H4 (cell line): Measurements from ENCODE around the gene SALL3. TPM values are rescaled to one million over a fixed set of nuclear protein-coding genes. Genes with fewer than 3 reads are reported as not detected.
"Not testable (repeated sequence)": the region's sequence is repeated elsewhere in the genome, so short reads cannot be mapped to it uniquely, and the experiment has no call there.

ENCODE experiments used
- DNase-seq: peaks from one replicate; pipeline ENCODE4 v3.0.0-alpha.2; 2015; ENCODE audit warnings: low spot score
- total RNA-seq: library from RNA; depleted of rRNA; stranded (reverse); fragments of >200 nt; shearing (Covaris generic); gene quantifications from 2 replicates; pipeline ENCODE4 v1.2.3, GENCODE V29; 2014; rRNA removed

The SALL3 gene
- 0.08 TPM in 1 of 2 replicates, not detected in the other for total RNA-seq

DNA sequence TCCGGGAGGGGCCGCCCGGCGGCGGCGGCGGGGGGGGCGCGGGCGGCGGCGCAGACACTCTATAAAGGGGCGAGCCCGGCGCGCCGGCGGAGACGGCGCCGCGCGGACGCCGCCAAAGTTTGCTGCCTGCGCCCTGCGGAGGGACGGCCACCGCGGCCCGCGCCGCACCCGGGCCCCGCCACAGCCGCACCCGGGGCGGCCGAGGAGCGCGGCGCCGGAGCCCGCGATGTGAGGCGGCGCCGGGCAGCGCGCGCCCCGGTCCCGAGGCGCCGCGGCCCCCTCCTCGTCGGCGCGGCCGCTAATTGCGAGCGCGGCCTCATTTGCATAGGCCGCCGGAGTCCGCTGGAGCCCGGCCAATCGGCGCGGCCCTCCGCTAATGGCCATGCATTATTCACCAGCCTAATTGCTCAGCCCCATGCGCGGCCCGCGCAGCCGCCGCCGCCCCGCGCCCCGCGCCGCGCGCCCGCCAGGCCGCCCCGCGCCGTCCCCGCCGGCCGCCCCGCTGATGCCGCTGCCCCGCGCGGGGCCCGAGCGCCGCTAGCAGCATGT is at the start of gene SALL3:
Gene SALL3 (plus strand): TSS at position 89 of the 549 bp plus-strand sequence. CDS start 457 bp downstream, at position 546.
- DNase-seq: no peak

DNA sequence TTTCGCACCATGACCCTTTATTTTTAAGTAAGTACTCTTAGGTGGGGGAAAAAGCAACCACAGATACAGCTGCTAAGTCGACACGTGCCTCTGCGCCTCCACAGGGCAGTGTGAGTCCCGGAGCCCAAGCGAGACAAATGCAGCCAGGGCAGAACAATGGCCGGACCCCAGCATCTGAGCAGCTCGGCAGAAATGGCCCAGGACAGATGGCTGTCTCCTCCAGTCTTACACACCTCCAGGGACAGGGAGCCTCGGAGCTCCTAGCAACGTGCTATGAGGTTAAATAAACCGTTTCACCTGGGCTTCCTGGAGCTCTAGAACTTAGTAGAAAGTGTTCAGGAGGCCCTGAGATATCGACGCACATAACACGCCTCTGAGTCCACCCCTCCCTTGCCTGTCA is 47.3 kb upstream of the SALL3 start:
- DNase-seq: no peak

DNA sequence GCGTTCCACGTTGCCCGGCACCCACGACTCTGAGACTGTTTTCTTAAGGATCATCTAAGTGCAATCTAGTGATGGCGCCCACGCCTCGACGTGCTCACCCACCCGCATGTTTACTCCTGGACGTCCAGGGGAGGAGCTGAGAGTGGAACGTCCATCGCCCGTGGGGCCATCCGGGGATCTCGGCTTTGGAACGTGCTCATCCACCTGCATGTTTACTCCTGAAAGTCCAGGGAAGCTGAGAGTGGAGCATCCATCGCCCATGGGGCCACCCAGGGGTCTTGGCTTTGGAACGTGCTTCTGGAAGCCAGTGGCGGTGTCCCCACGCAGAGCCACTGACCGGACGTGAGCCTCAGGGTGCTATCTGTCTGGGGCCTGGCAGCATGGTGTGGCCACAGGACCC is 45.6 kb upstream of the SALL3 start:
- no peak for DNase-seq

DNA sequence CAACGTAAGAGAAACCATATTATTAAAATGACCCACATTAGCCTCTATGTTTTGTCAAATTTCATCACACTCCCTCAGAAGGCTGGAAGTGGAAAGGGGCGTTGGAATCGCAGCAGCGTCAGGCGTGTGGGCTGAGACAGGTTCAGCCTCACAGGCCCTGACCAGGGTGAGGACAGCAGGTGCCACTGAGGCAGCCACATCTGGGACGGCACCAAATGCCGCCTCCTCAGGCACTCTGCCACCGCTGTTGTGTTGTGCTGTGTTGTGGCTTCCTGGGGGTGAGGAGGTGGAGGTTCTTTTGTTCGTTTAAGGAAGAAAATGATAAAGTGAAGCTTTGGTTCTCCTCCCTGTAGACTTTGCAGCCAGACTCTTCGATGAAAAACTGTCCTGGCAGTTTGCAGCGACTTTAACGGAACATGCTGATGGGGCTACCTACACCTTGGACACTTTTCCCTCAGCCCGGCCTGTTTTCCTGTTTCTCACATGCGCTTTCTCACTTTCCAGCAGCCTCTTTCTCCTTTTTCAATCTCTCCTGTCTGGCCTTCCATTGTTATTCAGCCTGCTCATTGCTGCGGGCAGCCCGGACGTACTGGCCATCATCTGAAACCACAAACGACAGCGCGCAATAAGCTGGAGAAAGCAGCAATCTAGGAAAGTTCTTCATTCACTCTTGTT is 44.9 kb upstream of the SALL3 start:
- DNase-seq: no peak

DNA sequence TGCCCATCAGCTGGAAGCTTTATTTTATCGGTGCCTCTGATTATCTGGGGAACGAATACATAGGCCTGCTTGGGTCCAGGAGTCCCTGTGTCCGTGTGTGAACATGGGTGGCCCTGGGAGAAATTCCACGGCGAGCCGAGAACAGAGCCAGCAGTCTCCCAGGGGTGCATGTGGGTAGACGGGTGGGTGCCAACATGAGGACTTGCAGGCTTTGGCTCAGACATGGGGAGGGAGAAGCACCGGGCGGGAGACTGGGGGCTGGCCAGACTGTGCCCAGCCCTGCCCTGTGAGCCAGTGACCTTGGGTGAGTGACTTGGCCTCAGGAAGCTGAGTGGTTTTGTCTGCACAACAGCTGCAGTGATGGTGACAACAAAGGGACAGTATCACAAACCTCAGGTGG is 44.2 kb upstream of the SALL3 start:
- DNase-seq: no peak

DNA sequence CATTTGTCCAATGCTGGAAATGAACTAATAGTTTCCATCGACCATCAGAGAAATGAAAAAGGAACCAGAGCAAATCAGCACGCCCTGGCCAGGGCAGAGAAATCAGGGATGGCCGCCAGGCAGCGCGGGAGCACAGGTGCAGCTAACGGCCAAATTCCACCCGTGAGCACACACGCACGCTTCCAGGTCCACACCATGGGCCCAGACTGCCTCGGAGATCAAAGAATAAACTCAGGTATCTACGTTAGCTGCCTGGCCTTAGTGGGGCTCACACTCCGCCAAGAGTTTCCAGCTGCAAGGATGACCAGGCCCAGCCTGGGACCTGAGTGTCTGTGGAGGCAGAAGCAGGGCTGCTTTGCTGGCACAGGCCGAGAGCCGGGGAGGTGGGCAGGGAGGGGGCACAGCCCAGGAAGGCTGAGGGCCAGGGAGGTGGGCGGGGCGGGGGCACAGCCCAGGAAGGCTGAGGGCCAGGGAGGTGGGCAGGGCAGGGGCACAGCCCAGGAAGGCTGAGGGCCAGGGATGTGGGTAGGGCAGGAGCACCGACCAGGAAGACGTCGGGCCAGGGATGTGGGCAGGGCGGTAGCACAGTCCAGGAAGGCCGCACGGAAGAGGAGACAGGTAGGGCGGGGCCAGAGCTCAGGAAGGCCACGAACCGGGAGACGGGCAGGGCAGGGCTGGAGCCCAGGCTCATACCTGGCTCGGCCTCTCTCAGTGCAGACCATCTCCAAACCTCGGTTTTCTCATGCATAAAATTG is 43.2 kb upstream of the SALL3 start:
- no peak for DNase-seq

DNA sequence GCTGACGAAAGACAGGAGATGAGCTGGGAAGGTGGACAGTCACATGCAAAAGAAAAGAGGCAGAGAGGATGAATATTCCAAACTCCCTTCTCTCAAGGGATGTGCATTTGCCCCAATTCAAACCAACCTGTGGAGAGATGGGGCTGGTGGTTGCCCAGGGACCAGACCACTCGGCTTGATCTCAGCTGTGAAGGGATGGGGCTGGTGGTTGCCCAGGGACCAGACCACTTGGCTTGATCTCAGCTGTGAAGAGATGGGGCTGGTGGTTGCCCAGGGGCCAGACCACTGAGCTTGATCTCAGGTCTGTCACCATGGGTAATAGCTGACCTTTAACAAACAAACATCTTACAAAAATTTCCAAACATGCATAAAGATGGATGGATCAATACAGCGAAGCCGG is 42.5 kb upstream of the SALL3 start:
- no peak for DNase-seq

DNA sequence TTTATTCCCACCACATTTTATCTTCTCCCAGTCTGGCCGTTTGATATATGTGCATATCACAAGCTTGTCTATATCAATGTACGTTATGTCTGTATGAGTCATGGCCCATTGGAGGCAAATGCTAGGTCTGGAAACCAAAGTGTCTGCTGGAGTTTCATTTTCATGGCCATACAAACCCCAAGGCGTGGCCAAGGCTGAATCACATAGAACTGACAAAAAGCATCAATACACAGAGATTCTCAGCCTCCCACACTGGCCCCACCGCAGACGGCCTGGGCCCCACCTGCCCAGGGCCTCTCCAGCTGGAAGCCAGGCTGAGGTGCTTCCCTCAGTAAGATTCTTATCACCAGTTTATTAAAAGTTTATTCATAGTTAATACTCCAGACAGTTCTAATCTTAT is 40.5 kb upstream of the SALL3 start:
- peak; percentile 57 for DNase-seq

DNA sequence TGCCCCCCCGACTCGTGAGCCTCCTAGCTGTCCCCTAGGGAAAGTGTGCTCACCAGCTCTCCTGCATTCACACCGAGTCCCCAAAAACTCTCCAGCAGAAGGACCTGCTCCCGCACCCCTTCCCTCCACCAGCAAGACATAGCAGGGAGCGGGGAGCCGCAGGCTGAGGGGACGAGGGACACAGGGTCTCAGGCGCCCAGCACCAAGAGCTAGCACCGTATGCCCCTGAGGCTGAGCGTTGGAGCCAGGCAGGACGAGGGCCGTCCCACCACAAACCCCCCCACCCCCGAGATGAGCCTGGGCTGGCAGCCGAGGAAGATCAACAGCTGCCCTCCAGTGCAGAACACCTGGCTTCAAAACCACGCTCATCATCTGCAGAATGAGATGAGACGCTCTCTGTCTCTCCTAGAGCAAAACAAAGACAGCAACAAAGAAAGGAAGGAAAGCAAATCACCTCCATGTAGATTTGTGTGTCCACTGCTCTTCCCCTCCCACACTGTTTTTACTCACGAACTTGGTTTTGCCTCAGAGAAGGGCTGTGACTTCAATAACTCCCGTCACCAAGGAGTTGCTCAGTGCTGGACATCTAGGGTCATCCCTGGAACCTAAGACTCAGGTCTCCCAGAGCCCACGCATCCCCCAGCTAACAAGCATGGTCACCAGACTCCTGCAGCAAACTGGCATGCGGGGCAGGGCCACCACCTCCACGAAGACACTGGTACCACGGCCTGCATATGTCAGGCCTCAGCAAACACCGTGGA is 39.7 kb upstream of the SALL3 start:
- no peak for DNase-seq

DNA sequence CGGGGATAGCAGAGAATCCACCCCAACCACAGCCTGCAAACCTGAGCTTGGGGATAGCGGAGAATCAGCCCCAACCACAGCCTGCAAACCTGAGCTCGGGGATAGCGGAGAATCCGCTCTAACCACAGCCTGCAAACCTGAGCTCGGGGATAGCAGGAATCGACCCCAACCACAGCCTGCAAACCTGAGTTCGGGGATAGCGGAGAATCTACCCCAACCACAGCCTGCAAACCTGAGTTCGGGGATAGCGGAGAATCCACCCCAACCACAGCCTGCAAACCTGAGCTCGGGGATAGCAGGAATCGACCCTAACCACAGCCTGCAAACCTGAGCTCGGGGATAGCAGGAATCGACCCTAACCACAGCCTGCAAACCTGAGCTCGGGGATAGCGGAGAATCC is 37.4 kb upstream of the SALL3 start:
- not testable (repeated sequence) for DNase-seq

DNA sequence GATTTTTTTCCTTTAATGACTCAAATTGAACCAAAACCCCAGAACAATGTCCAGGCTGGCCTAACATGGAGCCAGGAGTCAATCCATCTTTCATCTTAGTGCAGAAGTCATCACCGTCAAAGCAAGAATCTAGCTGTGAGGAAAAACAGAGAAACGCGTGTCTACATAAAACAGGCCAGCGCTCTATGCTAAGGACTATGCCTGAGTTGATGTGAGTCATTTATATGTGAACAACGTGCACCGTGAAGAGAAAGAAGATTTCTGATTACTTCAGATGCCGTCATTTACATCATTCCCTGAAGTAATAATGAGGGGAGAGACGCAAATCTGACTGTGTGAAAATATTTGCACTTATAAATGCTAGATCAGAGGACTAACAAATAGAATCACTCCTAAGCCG is 34.0 kb upstream of the SALL3 start:
- DNase-seq: no peak

DNA sequence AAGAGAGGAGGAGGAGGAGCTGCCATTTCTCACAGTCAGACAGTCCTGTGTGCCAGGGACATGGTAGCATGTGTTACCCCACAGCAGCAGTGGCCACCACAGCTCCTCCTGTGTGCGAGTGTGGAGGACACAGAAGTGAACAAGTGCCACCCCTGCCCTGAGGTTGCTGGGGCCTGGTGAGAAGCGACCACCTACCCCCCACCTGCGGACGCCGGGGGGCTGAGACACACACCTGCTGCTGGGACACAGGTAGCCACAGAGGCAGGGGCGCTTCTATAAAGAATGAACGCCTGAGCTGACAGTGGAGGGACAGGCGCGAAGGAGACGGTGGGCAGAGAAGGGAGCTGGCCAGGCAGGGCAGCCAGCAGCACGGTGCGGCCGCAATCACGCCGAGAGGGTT is 32.3 kb upstream of the SALL3 start:
- DNase-seq: no peak

DNA sequence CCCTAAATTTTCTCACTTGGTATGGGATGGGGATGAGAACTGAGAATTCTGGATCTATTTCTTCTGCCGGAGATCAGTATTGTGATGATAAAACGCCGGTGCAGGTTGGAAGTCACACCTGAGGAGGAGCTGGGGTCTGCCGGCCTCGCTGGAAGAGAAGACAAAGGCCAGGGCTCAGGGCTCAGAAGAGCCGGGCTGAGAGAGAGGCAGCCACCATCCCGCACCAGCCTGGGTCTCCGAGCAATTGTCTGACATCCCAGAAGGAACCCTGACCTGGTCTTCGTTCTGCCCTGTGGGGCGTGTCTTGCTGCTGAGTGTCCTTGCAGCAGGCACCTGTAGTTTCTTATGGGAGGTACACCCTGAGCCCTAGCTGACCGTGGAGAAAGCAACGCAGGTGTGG is 31.4 kb upstream of the SALL3 start:
- no peak for DNase-seq

DNA sequence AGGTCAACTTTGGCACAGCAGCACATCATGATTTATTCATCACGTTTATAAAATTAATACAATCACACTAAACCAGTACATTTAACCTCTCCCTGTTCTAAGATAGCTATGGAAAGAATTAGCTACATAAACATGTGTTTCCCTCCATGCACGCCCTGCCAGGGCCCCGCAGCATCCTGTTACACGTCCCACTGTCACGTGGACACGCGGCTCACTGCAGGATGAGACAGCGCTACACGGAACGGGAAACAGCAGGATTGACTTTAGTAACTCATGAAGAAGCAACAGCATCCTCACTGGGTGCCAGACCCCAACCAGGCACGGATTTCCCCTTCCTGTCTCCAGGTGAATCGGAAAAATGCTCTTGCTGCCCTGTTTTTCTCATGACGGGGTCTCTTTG is 30.9 kb upstream of the SALL3 start:
- DNase-seq: no peak

DNA sequence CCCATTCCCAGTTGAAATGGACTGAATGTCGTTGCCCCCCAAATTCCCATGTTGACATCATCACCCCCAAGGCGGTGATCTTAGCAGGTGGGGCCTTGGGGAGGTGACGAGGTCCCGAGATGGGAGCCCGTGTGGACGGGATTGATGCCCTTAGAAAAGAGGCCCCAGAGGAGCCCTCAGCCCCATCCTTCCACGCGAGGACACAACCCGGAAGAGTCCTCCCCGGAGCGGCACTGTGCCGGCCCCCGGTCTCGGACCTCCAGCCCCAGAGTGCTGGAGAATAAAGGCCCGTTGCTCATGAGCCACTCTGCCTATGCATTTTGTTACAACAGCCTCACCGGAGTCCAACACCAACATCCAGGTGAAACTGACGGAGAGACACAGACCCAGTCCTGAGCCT is 30.4 kb upstream of the SALL3 start:
- DNase-seq: no peak

DNA sequence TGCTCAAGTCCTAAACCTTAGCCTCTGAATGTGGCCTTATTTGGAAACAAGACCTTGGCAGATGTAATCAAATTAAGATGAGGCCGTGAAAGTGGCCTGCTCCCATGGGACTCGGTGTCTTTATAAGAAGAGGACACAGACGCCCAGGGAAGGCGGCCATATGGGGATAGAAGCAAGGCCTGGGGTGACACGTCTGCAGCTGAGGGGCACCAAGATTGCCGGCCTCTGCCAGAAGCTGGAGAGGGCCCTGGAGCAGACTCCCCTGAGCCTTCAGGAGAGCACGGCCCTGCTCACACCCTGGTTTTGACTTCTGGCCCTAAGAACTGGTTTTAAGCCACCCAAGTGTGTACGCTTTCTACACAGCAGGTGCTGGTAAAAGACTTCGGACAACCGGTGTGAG is 29.2 kb upstream of the SALL3 start:
- no peak for DNase-seq

DNA sequence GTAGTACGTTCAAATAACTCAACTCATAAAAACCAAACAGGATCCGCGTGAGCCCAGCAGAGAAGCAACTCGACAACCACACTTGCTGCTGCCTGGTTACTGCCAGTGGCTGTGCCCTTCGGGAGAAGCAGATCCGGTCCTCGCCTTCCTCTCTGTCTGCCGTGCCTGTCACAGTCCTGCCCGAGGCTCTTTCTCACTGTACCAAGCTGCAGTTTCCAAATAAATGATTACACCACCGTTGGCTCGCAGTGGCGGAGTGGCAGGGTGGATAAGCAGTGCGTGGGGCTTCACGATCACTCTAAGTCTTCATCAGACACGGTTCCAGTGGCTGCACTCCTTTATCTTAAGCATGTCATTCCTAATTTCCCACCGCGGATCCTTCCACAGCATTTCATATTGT is 26.1 kb upstream of the SALL3 start:
- DNase-seq: no peak

DNA sequence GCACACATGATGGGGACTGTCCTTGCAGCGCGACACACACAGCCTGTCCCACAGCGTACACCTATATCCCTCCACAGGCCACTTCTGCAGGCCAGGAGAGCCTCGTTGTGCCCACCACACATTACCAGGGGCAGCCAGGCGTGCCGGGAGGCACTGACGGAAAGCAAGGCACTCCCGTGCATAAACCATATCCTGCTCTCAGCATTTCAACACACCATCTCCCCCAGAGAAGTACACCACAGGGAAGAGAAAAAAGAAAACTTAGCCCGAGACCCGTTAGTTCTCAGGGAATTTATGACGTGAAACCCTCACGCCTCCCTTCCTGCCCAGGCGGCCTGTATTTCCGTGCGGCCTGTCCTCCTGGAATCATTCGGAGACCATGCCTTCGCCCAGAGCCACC is 24.6 kb upstream of the SALL3 start:
- DNase-seq: no peak

DNA sequence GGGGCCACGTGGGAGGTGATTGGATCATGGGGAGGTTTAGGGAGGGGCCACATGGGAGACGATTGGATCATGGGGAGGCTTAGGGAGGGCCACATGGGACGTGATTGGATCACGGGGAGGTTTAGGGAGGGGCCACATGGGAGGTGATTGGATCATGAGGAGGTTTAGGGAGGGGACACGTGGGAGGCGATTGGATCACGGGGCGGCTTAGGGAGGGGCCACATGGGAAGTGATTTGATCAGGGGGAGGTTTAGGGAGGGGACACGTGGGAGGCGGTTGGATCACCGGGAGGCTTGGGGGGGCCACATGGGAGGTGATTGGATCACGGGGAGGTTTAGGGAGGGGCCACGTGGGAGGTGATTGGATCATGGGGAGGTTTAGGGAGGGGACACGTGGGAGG is 22.5 kb upstream of the SALL3 start:
- no peak for DNase-seq

DNA sequence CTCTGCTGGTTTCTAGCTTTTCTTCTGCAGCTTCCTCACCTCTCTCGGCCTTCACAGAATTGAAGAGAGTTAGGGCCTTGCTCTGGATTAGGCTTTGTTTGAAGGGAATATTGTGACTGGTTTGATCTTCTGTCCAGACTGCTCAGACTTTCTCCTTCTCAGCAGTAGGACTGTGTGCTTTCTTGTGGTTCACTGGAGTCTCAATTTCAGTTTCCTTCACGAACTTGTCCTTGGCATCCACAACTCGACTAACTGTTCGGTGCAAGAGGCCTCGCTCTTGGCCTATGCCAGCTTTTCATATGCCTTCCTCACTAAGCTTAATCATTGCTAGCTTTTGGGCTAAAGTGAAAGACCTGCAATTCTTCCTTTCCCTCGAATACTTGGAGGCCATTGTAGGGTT is 18.9 kb upstream of the SALL3 start:
- DNase-seq: no peak

DNA sequence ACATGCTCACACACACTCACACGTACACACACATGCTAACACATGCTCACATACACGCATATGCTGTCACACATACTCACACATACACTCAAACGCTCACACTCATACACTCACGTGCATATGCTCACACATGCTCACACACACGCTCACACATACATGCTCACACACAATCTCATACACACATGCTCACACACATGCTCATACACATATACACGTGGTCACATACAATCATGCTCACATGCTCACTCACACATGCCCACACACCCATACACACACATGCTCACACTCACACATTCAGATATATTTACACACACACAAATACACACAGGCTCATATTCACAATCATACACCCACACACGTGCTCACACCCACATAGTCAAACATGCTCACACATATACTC is 17.5 kb upstream of the SALL3 start:
- no peak for DNase-seq

DNA sequence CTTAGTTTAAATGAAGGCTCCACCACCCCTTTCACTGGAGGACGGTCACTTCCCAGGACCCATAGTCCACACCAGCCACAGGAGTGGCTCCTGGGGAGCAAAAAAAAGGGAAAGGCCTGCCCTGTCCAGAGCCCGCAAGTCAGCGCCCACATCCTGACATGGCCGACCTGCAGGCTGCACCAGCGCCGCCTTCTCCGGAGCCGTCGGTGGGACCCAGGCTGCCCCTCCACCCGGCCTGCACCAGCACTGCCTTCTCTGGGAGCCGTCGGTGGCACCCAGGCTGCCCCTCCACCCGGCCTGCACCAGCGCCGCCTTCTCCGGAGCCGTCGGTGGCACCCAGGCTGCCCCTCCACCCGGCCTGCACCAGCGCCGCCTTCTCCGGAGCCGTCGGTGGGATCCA is 14.9 kb upstream of the SALL3 start:
- DNase-seq: not testable (repeated sequence)

DNA sequence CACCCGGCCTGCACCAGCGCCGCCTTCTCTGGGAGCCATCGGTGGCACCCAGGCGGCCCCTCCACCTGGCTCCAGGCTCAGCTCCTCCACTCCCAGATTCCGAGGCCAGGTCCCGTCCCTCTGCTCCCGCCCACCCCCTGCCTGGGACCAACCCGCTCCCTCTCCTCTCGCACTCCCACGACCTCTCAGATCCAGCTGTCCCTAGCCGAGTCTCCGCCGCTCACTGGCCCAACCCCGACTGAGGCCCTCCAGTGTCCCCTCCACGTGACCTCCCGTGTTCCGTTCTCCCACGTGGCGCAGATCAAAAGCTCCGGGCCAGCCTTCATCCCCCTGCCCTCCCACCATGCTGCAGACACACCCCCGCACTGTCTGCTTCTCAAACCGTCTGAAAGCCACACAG is 14.4 kb upstream of the SALL3 start:
- no peak for DNase-seq
